Measurements from ENCODE around the gene STMN1.

DNA sequence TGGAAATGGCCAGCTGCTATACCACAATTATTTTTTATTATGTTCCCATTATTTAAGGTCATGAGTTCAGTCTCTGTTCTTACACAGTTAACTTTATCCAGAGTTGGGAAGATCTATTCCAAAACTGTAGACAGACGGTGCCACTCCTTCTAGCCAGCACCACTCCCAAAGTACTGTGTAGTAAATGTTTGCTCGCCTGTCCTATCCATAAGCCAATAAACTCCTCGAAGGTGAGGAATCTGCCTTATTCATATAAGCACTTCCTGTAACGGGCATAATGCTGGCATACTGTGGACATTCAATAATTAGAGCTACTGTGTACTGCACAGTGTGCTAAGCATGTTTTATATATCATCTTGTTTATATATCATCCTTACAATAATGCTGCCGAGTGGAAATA, 26.1 kb upstream of the STMN1 start:
- TF ChIP-seq, protein P1, sequence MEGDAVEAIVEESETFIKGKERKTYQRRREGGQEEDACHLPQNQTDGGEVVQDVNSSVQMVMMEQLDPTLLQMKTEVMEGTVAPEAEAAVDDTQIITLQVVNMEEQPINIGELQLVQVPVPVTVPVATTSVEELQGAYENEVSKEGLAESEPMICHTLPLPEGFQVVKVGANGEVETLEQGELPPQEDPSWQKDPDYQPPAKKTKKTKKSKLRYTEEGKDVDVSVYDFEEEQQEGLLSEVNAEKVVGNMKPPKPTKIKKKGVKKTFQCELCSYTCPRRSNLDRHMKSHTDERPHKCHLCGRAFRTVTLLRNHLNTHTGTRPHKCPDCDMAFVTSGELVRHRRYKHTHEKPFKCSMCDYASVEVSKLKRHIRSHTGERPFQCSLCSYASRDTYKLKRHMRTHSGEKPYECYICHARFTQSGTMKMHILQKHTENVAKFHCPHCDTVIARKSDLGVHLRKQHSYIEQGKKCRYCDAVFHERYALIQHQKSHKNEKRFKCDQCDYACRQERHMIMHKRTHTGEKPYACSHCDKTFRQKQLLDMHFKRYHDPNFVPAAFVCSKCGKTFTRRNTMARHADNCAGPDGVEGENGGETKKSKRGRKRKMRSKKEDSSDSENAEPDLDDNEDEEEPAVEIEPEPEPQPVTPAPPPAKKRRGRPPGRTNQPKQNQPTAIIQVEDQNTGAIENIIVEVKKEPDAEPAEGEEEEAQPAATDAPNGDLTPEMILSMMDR (IDR thresholded peaks at IDR 0.05) = no peak
- no peak for TF ChIP-seq POLR2A (IDR thresholded peaks at IDR 0.05)

Measured in heart left ventricle (tissue), 13 donors.